ENCODE measurements around the gene PRR3. TPM values are rescaled to one million over a fixed set of nuclear protein-coding genes. Genes with fewer than 3 reads are reported as not detected.

The PRR3 gene
- total RNA-seq, 1 experiment from 2014 or later, result 16.5 TPM

GRCh38 chr6:30570740-30571074 lies 13.6 kb downstream of the PRR3 start:
- ChIA-PET CTCF (no interaction called here), POLR2A (no interaction called here)
- intact Hi-C loops (cut with micrococcal nuclease; ENCODE audit: unreplicated experiment) (no loop called here), in situ Hi-C loops (cut with HindIII; ENCODE audit: low pct_unique_long_range_greater_than_20kb, low sequenced_read_pairs) (no loop called here)
- TF ChIP-seq TCF7L2 (IDR thresholded peaks at IDR 0.05; ENCODE audit: low read depth, low read length), result no peak
- TF ChIP-seq SIN3A (IDR thresholded peaks at IDR 0.05; ENCODE audit: borderline replicate concordance, insufficient read depth, low read depth, low read length), result no peak
- TF ChIP-seq, protein P1, sequence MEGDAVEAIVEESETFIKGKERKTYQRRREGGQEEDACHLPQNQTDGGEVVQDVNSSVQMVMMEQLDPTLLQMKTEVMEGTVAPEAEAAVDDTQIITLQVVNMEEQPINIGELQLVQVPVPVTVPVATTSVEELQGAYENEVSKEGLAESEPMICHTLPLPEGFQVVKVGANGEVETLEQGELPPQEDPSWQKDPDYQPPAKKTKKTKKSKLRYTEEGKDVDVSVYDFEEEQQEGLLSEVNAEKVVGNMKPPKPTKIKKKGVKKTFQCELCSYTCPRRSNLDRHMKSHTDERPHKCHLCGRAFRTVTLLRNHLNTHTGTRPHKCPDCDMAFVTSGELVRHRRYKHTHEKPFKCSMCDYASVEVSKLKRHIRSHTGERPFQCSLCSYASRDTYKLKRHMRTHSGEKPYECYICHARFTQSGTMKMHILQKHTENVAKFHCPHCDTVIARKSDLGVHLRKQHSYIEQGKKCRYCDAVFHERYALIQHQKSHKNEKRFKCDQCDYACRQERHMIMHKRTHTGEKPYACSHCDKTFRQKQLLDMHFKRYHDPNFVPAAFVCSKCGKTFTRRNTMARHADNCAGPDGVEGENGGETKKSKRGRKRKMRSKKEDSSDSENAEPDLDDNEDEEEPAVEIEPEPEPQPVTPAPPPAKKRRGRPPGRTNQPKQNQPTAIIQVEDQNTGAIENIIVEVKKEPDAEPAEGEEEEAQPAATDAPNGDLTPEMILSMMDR (IDR thresholded peaks at IDR 0.05), result no peak
- no peak for TF ChIP-seq POLR2AphosphoS5 (IDR thresholded peaks at IDR 0.05; ENCODE audit: low read depth, low read length)
- TF ChIP-seq, protein P2, sequence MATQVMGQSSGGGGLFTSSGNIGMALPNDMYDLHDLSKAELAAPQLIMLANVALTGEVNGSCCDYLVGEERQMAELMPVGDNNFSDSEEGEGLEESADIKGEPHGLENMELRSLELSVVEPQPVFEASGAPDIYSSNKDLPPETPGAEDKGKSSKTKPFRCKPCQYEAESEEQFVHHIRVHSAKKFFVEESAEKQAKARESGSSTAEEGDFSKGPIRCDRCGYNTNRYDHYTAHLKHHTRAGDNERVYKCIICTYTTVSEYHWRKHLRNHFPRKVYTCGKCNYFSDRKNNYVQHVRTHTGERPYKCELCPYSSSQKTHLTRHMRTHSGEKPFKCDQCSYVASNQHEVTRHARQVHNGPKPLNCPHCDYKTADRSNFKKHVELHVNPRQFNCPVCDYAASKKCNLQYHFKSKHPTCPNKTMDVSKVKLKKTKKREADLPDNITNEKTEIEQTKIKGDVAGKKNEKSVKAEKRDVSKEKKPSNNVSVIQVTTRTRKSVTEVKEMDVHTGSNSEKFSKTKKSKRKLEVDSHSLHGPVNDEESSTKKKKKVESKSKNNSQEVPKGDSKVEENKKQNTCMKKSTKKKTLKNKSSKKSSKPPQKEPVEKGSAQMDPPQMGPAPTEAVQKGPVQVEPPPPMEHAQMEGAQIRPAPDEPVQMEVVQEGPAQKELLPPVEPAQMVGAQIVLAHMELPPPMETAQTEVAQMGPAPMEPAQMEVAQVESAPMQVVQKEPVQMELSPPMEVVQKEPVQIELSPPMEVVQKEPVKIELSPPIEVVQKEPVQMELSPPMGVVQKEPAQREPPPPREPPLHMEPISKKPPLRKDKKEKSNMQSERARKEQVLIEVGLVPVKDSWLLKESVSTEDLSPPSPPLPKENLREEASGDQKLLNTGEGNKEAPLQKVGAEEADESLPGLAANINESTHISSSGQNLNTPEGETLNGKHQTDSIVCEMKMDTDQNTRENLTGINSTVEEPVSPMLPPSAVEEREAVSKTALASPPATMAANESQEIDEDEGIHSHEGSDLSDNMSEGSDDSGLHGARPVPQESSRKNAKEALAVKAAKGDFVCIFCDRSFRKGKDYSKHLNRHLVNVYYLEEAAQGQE (IDR thresholded peaks at IDR 0.05; ENCODE audit: insufficient read depth in 1 of 2, low read depth in 2 of 2, low read length in 1 of 2), result no peak
- Histone ChIP-seq H3K4me1 (ENCODE audit: control insufficient read depth, insufficient read depth, low read length) (peaks cover 24% of the 10 kb centered on the region), H3K27ac (ENCODE audit: low read length) (peak overlapping the region; percentile 83), H3K27me3 (ENCODE audit: control insufficient read depth, insufficient read depth, low read length) (no peaks in the 10 kb centered on the region), H3K36me3 (ENCODE audit: control insufficient read depth, insufficient read depth, low read length) (peaks cover 3% of the 10 kb centered on the region), H3K4me3 (ENCODE audit: low read depth in 2 of 2, low read length in 2 of 2) (peak overlapping the region; percentile 88 to 97), H3K9me3 (ENCODE audit: control insufficient read depth, insufficient read depth, low read depth, low read length) (no peaks in the 10 kb centered on the region)
- ATAC-seq, result peak; percentile 8; the same call in 1 of the 2 replicates
- BruUV-seq (replicated peaks), result TSS peak; percentile 91
- no peak for DNase-seq (ENCODE audit: low read depth, low spot score)

- peaks cover 3% of the 10 kb centered on the region for H3K36me3 ChIP-seq (ENCODE audit: control insufficient read depth, insufficient read depth, low read length)
- in situ Hi-C loops (cut with HindIII; ENCODE audit: low pct_unique_long_range_greater_than_20kb, low sequenced_read_pairs) (no loop called here), intact Hi-C loops (cut with micrococcal nuclease; ENCODE audit: unreplicated experiment) (no loop called here)
- DNase-seq (ENCODE audit: low read depth, low spot score) (peak; percentile 81), ATAC-seq (peak; percentile 97)
- H3K4me1 ChIP-seq (ENCODE audit: control insufficient read depth, insufficient read depth, low read length), result peaks cover 24% of the 10 kb centered on the region
- H3K27ac ChIP-seq (ENCODE audit: low read length), result peak within 1 kb of the TSS; percentile 95
- ChIA-PET POLR2A (interaction anchor here (0.7 kb wide), 1 partner anchor 84 kb away, joined by 8 read pairs; no protein-coding TSS in a partner anchor), CTCF (no interaction called here)
- no TSS peak for BruUV-seq (replicated peaks)
- no peaks in the 10 kb centered on the region for H3K9me3 ChIP-seq (ENCODE audit: control insufficient read depth, insufficient read depth, low read depth, low read length)
- H3K27me3 ChIP-seq (ENCODE audit: control insufficient read depth, insufficient read depth, low read length), result no peaks in the 10 kb centered on the region
- TF ChIP-seq, protein P1 (IDR thresholded peaks at IDR 0.05), result no peak
- peak; percentile 56 for TF ChIP-seq TCF7L2 (IDR thresholded peaks at IDR 0.05; ENCODE audit: low read depth, low read length)
- peak; percentile 81; the same call in 1 of the 2 replicates for TF ChIP-seq SIN3A (IDR thresholded peaks at IDR 0.05; ENCODE audit: borderline replicate concordance, insufficient read depth, low read depth, low read length)
- TF ChIP-seq POLR2AphosphoS5 (IDR thresholded peaks at IDR 0.05; ENCODE audit: low read depth, low read length), result peak; percentile 97
- TF ChIP-seq, protein P2 (IDR thresholded peaks at IDR 0.05; ENCODE audit: insufficient read depth in 1 of 2, low read depth in 2 of 2, low read length in 1 of 2), result peak in 1 of 2 experiments; percentile 19; a peak in 1 of 4 replicates
- peak within 1 kb of the TSS; percentile 88 to 97 for H3K4me3 ChIP-seq (ENCODE audit: low read depth in 2 of 2, low read length in 2 of 2)
Observed at GRCh38 chr6:30571075-30571761, 14.1 kb downstream of the PRR3 start, which contains the start of gene ABCF1. Gene ABCF1 (plus strand): TSS chr6:30571442. CDS start chr6:30571488, 46 bp downstream.

Data from Panc1 (cell line).